HG02759 (cell line): ENCODE results near the gene PRAME.
"Not testable (repeated sequence)": the region's sequence is repeated elsewhere in the genome, so short reads cannot be mapped to it uniquely, and the experiment has no call there.

Experiments used
- ATAC-seq: cut with Tn5 transposase; IDR thresholded peaks from one replicate; pipeline ENCODE4 v1.9.1; 2021; ENCODE audit warnings: mild to moderate bottlenecking, moderate library complexity; ENCODE audit not compliant: unreplicated experiment

The PRAME gene

GRCh38 chr22:22558972-22559603 is at the start of gene PRAME:
Gene PRAME, minus strand, starts transcription at chr22:22559265. Its CDS starts 2,433 bp downstream, at chr22:22556832.
- ATAC-seq: no peak

- not testable (repeated sequence) for ATAC-seq
Measured at GRCh38 chr22:22608022-22608421, 49.0 kb upstream of the PRAME start.

- ATAC-seq: peak; percentile 61
Measured at GRCh38 chr22:22605074-22605404, 46.0 kb upstream of the PRAME start.

- ATAC-seq: peak; percentile 35
Measured at GRCh38 chr22:22604326-22605073, 45.4 kb upstream of the PRAME start.

- ATAC-seq: no peak
Measured at GRCh38 chr22:22603470-22603947, 44.4 kb upstream of the PRAME start.

GRCh38 chr22:22600531-22601261 is 41.6 kb upstream of the PRAME start:
- ATAC-seq: no peak

- no peak for ATAC-seq
Measured at GRCh38 chr22:22599248-22599647, 40.2 kb upstream of the PRAME start.

- ATAC-seq: no peak
Measured at GRCh38 chr22:22598144-22598543, 39.1 kb upstream of the PRAME start.

- no peak for ATAC-seq
Measured at GRCh38 chr22:22595001-22595835, 36.2 kb upstream of the PRAME start.

GRCh38 chr22:22593964-22594656 is 35.0 kb upstream of the PRAME start:
- ATAC-seq: peak; percentile 59

GRCh38 chr22:22593250-22593649 is 34.2 kb upstream of the PRAME start:
- ATAC-seq: no peak

GRCh38 chr22:22591348-22592299 is 32.6 kb upstream of the PRAME start:
- no peak for ATAC-seq

- no peak for ATAC-seq
Measured at GRCh38 chr22:22590136-22590891, 31.2 kb upstream of the PRAME start.

GRCh38 chr22:22588485-22589164 is 29.6 kb upstream of the PRAME start:
- ATAC-seq: no peak

- no peak for ATAC-seq
Measured at GRCh38 chr22:22587577-22588188, 28.6 kb upstream of the PRAME start.

GRCh38 chr22:22584722-22585121 is 25.7 kb upstream of the PRAME start:
- ATAC-seq: no peak

GRCh38 chr22:22583030-22583429 is 24.0 kb upstream of the PRAME start:
- ATAC-seq: no peak
